ENCODE results near the gene NUTF2. TPM values are rescaled to one million over a fixed set of nuclear protein-coding genes. Genes with fewer than 3 reads are reported as not detected.

NUTF2 gene
- total and polyA plus RNA-seq, 2 of the 8 experiments (the other 6 are each of a cell fraction or from before 2014, with no cell fraction given): 219 to 377 TPM

- POLR2A ChIA-PET (ENCODE audit: partially characterized antibody): interaction anchor here (0.6 kb wide), 1 partner anchor 88 kb away, joined by 3 read pairs; no protein-coding TSS in a partner anchor
- peaks cover 2 to 5% (median 3%) of the 10 kb centered on the region in 4 experiments; a peak in 6 of 7 replicates for H3K4me1 ChIP-seq (replicated peaks in 1 of 4; ENCODE audit: control insufficient read depth in 3 of 4, insufficient read depth in 4 of 4, low read length in 3 of 4)
- H4K20me1 ChIP-seq (replicated peaks in 1 of 2; ENCODE audit: control insufficient read depth in 1 of 2, insufficient read depth in 2 of 2, low read length in 2 of 2): peaks cover 3 to 16% of the 10 kb centered on the region in 2 experiments
Measured at GRCh38 chr16:67800338-67800926, 46.3 kb upstream of the NUTF2 start.

More at GRCh38 chr16:67800338-67800926, 46.3 kb upstream of the NUTF2 start:
- CTCF ChIA-PET (ENCODE audit: partially characterized antibody): interaction anchor here (0.8 to 1.5 kb wide), 6 partner anchors 10 to 134 kb away, joined by 3 to 8 read pairs (median 4); partner anchors contain the start of gene ENKD1
- H3K18ac ChIP-seq (ENCODE audit: extremely low read depth, low read length): no peak overlapping the region
- no peaks in the 10 kb centered on the region for H3K9me3 ChIP-seq (ENCODE audit: insufficient read depth in 2 of 2, low read depth in 1 of 2, low read length in 1 of 2)
- 96% methylated on average over 7 of the region's 7 CpGs; no CpG with 5 or more reads in 1 of the 2 experiments for WGBS, 2 experiments (ENCODE audit: extremely low coverage in 1 of 2, insufficient coverage in 1 of 2, insufficient read length in 1 of 2, insufficient replicate concordance in 2 of 2, low coverage in 1 of 2, low lambda C conversion rate in 2 of 2, missing lambda C conversion rate in 1 of 2)
- H2AFZ ChIP-seq (ENCODE audit: low read length): no peak overlapping the region
- H3K79me1 ChIP-seq (ENCODE audit: low read depth, low read length): peaks cover 10% of the 10 kb centered on the region
- no peak overlapping the region for H3K4ac ChIP-seq (replicated peaks; ENCODE audit: insufficient read length, low read depth, low read length)
- no peak overlapping the region for H3K27ac ChIP-seq (ENCODE audit: low read depth, low read length)
- no peak overlapping the region for H3K9ac ChIP-seq (replicated peaks in 1 of 4; ENCODE audit: extremely low read depth in 1 of 4, low read depth in 3 of 4, low read length in 3 of 4)
- no peaks in the 10 kb centered on the region for H3K27me3 ChIP-seq (replicated peaks in 1 of 4; ENCODE audit: control insufficient read depth in 3 of 4, extremely low read depth in 1 of 4, insufficient read depth in 3 of 4, low read length in 3 of 4)
- H2BK20ac ChIP-seq (ENCODE audit: low read length): no peak overlapping the region
- peaks cover 0 to 11% (median 0%) of the 10 kb centered on the region in 4 experiments; a peak in 3 of 8 replicates for H3K36me3 ChIP-seq (ENCODE audit: control insufficient read depth in 2 of 4, insufficient read depth in 4 of 4, low read length in 3 of 4)
- H3K79me2 ChIP-seq (ENCODE audit: control insufficient read depth in 1 of 2, insufficient read depth in 2 of 2, low read length in 2 of 2): peaks cover 2 to 30% of the 10 kb centered on the region in 2 experiments; a peak in 3 of 4 replicates
- no peak overlapping the region for H3K4me3 ChIP-seq (ENCODE audit: extremely low read depth in 1 of 4, insufficient read depth in 2 of 4, low read depth in 3 of 4, low read length in 4 of 4)
- no peak overlapping the region for H3K56ac ChIP-seq (replicated peaks; ENCODE audit: insufficient read length, low read depth, low read length)
- TF ChIP-seq CBX5 (IDR thresholded peaks at IDR 0.05; ENCODE audit: low read depth, low read length): no peak
- no peak for TF ChIP-seq JUND (IDR thresholded peaks at IDR 0.05; ENCODE audit: low read length)
- H2BK5ac ChIP-seq (ENCODE audit: low read depth, low read length): no peak overlapping the region
- H2BK12ac ChIP-seq (ENCODE audit: low read depth, low read length): no peak overlapping the region
- FAIRE-seq (no peak), DNase-seq (ENCODE audit: low read depth in 1 of 2, low spot score in 2 of 2) (no peak)
- H4K5ac ChIP-seq (ENCODE audit: insufficient read length, low read depth, low read length): no peak overlapping the region
- H3K14ac ChIP-seq (ENCODE audit: insufficient read length): no peak overlapping the region
- H4K91ac ChIP-seq (replicated peaks; ENCODE audit: insufficient read length, low read length): no peak overlapping the region
- H3K23me2 ChIP-seq (ENCODE audit: low read depth, low read length): 0 out of 2 replicates have a peak, but pooled peaks cover under 1% of the 10 kb centered on the region
- no peak overlapping the region for H3K4me2 ChIP-seq (ENCODE audit: insufficient read depth in 1 of 2, low read depth in 2 of 2, low read length in 2 of 2)
- H3K23ac ChIP-seq (ENCODE audit: insufficient read length): no peak overlapping the region
- no peak overlapping the region for H2BK120ac ChIP-seq (replicated peaks; ENCODE audit: low read depth, low read length)
- H4K8ac ChIP-seq (ENCODE audit: extremely low read depth, insufficient read depth, low read length): no peak overlapping the region
- H2AK5ac ChIP-seq (ENCODE audit: low read depth, low read length): no peak overlapping the region
- H2BK15ac ChIP-seq (ENCODE audit: low read length): no peak overlapping the region
